Glutamatergic neuron (in vitro differentiated cells): ENCODE results near the gene TNFRSF1A. TPM values are rescaled to one million over a fixed set of nuclear protein-coding genes. Genes with fewer than 3 reads are reported as not detected.

ENCODE experiments used
- DNase-seq: peaks from one replicate; pipeline ENCODE4 v3.0.0; 2022
- H3K27ac Mint-ChIP-seq: one replicate; pipeline ENCODE4 v1.8.0; 2020; ENCODE audit warnings: mild to moderate bottlenecking, mixed read lengths, inconsistent platforms; ENCODE audit not compliant: unreplicated experiment
- H3K27me3 Mint-ChIP-seq: one replicate; pipeline ENCODE4 v1.8.0; 2020; ENCODE audit warnings: mild to moderate bottlenecking, moderate library complexity, mixed read lengths, inconsistent platforms; ENCODE audit not compliant: unreplicated experiment
- H3K36me3 Mint-ChIP-seq: one replicate; pipeline ENCODE4 v1.8.0; 2020; ENCODE audit warnings: mild to moderate bottlenecking, mixed read lengths, inconsistent platforms; ENCODE audit not compliant: unreplicated experiment
- H3K4me1 Mint-ChIP-seq: one replicate; pipeline ENCODE4 v1.8.0; 2020; ENCODE audit warnings: mild to moderate bottlenecking, low read depth, mixed read lengths, inconsistent platforms; ENCODE audit not compliant: unreplicated experiment
- H3K4me3 Mint-ChIP-seq: one replicate; pipeline ENCODE4 v1.8.0; 2020; ENCODE audit warnings: mild to moderate bottlenecking, mixed read lengths, inconsistent platforms; ENCODE audit not compliant: unreplicated experiment
- H3K9me3 Mint-ChIP-seq: one replicate; pipeline ENCODE4 v1.8.0; 2020; ENCODE audit warnings: mild to moderate bottlenecking, moderate library complexity, mixed read lengths, inconsistent platforms; ENCODE audit not compliant: unreplicated experiment
- CTCF ChIP-seq: fragments of 200-600 bp; sonication (generic); IDR thresholded peaks from one replicate; pipeline ENCODE4 v1.5.0; 2021; ENCODE audit not compliant: partially characterized antibody, unreplicated experiment
- total RNA-seq: library from RNA; stranded (reverse); fragmentation: NEBNext Ultra II Directional; extraction: Animal tissue kit (Norgen Biotek cat#: 25700); gene quantifications from one replicate; pipeline ENCODE4 v1.2.1, GENCODE V29; 2021; ENCODE audit not compliant: unreplicated experiment

Gene TNFRSF1A
- total RNA-seq, 1 donor from 2014 or later, result 7.4 TPM

DNA sequence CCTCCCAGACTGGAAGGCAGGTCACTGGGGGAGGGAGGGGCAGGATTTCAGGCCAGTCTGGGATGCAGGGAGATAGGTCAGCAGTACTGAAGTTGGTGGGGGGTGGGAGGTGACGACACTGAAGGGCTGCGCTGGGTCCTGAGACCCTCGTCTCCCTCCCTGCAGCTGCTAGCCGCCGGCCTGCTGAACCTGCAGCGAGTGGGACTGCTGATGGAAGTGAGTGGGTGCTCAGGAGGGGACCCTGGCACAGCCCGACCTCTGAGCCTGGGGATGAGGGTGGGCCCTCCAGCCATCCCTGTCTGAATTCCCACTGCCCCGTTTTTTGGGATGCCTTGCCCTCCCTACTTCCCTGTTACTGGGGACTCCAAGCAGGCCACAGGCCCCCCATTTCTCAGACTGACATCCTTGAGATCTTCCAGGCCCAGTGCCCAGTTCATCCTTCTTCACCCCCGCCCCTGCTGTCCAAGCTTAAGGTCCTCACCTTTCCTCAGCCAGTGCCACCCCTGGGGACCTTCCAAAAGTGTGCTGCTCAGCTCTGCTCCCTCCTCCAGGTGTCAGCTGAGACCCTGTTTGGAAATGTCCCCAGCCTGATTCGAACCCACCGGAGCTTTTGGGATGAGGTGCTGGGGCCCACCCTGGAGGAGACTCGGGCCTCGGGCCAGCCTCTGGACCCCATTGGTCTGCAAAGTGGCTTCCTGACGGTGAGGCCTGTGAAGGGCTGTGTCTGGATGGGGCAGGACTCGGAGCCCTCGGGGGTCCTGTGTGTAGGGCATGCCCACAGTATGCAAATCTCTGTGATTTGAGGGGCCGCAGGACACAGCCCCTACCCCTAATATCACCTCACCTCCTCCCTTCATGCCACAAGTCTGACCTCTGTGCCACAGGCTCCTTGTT lies 25.9 kb downstream of the TNFRSF1A start:
- Mint-ChIP-seq H3K4me3 (no peak overlapping the region), H3K9me3 (peaks cover 1% of the 10 kb centered on the region), H3K4me1 (peaks cover 7% of the 10 kb centered on the region), H3K27me3 (peaks cover 3% of the 10 kb centered on the region), H3K27ac (no peak overlapping the region), H3K36me3 (no peaks in the 10 kb centered on the region)
- no peak for DNase-seq
- no peak for TF ChIP-seq CTCF

- DNase-seq, result no peak
- Mint-ChIP-seq H3K4me3 (no peak overlapping the region), H3K27ac (no peak overlapping the region), H3K9me3 (peaks cover 1% of the 10 kb centered on the region), H3K36me3 (no peaks in the 10 kb centered on the region), H3K27me3 (peaks cover 3% of the 10 kb centered on the region), H3K4me1 (peaks cover 7% of the 10 kb centered on the region)
- TF ChIP-seq CTCF, result no peak
Measured at GRCh38 chr12:6315184-6315583, 26.7 kb downstream of the TNFRSF1A start.

GRCh38 chr12:6314776-6315175 lies 27.1 kb downstream of the TNFRSF1A start:
- DNase-seq, result no peak
- Mint-ChIP-seq H3K4me3 (no peak overlapping the region), H3K27ac (no peak overlapping the region), H3K4me1 (peaks cover 7% of the 10 kb centered on the region), H3K27me3 (peaks cover 3% of the 10 kb centered on the region), H3K36me3 (no peaks in the 10 kb centered on the region), H3K9me3 (peaks cover 1% of the 10 kb centered on the region)
- no peak for TF ChIP-seq CTCF

- Mint-ChIP-seq H3K9me3 (peaks cover 1% of the 10 kb centered on the region), H3K27me3 (peaks cover 2% of the 10 kb centered on the region), H3K4me1 (peaks cover 11% of the 10 kb centered on the region), H3K4me3 (no peak overlapping the region), H3K27ac (no peak overlapping the region), H3K36me3 (no peaks in the 10 kb centered on the region)
- no peak for TF ChIP-seq CTCF
- no peak for DNase-seq
Measured at GRCh38 chr12:6313326-6313940, 28.4 kb downstream of the TNFRSF1A start.
